KMS-11 (cell line): ENCODE data around the gene SLC12A7.
"Not testable (repeated sequence)": the region's sequence is repeated elsewhere in the genome, so short reads cannot be mapped to it uniquely, and the experiment has no call there.

ENCODE experiments used
- H2AFZ ChIP-seq: fragments of 200-600 bp; sonication (generic); 2 replicates; pipeline ENCODE4 v1.6.1; 2016; ENCODE audit warnings: antibody characterized with exemption, mixed run types, low read depth
- H3K27ac ChIP-seq: fragments of 200-600 bp; sonication (generic); 2 replicates; pipeline ENCODE4 v1.6.1; 2016; ENCODE audit warnings: mild to moderate bottlenecking, mixed run types
- H3K27me3 ChIP-seq: fragments of 200-600 bp; sonication (generic); 2 replicates; pipeline ENCODE4 v1.6.1; 2017; ENCODE audit warnings: mild to moderate bottlenecking, low read depth, mixed run types, moderate library complexity; ENCODE audit not compliant: insufficient read depth
- H3K36me3 ChIP-seq: fragments of 200-600 bp; sonication (generic); 2 replicates; pipeline ENCODE4 v1.6.1; 2017; ENCODE audit warnings: mild to moderate bottlenecking, mixed run types; ENCODE audit not compliant: insufficient read depth
- H3K4me1 ChIP-seq: fragments of 200-600 bp; sonication (generic); 2 replicates; pipeline ENCODE4 v1.6.1; 2016; ENCODE audit warnings: mild to moderate bottlenecking, low read depth, mixed run types; ENCODE audit not compliant: poor library complexity, severe bottlenecking
- H3K4me2 ChIP-seq: fragments of 200-600 bp; sonication (generic); 2 replicates; pipeline ENCODE4 v1.7.0; 2016; ENCODE audit warnings: mild to moderate bottlenecking, mixed run types
- H3K4me3 ChIP-seq: fragments of 200-600 bp; sonication (generic); IDR thresholded peaks from 2 replicates; pipeline ENCODE4 v1.6.1; 2017; ENCODE audit warnings: low read depth, low read length, mixed read lengths; ENCODE audit not compliant: insufficient read depth
- H3K79me2 ChIP-seq: fragments of 200-600 bp; sonication (generic); 2 replicates; pipeline ENCODE4 v1.6.1; 2016; ENCODE audit warnings: low read depth, mixed run types; ENCODE audit not compliant: insufficient read depth
- H3K9ac ChIP-seq: fragments of 200-600 bp; sonication (generic); 2 replicates; pipeline ENCODE4 v1.6.1; 2016; ENCODE audit warnings: mild to moderate bottlenecking, mixed run types
- H4K20me1 ChIP-seq: fragments of 200-600 bp; sonication (generic); 2 replicates; pipeline ENCODE4 v1.6.1; 2016; ENCODE audit warnings: mild to moderate bottlenecking, mixed run types; ENCODE audit not compliant: insufficient read depth
- TF ChIP-seq, protein P1 (sequence below): fragments of 200-600 bp; sonication (generic); conservative IDR thresholded peaks from 2 replicates; pipeline ENCODE4 v1.6.1; 2017; ENCODE audit warnings: low read depth, mild to moderate bottlenecking, antibody characterized with exemption, low read length, moderate library complexity, mixed read lengths

SLC12A7 gene

DNA sequence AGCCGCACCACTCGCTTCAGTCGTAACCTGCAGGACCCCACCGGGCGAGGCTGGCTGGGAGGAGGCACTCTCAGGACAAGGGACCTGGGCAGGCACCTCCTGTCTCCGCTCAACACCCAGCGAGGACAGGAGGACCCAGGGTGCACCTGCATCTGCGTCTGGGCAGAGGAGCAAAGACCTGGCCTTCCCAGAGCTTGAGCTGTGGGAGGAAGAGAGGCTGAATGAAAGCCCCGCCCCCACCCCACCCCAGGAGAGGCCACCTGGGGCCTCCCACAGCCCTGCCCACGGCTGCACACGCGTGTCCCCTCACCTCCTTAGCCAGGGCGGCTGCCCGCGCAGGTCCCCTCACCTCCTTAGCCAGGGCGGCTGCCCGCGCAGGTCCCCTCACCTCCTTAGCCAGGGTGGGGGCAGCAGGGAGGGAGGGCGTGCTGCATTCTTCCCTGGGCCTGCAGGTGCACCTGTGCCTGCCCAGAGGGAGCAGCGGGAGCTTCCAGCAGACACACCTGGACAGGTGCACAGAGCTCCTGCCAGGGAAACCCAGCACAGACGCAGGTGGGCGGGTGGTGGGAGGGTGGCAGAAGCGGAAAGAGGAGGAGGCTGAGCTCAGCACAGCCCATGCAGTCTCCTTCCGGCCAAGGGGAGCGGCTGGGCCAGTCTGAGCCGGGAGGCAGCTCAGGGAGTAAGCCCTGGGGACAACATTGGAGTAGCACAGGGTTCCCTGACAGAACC is 18.5 kb upstream of the SLC12A7 start:
- peaks cover 18% of the 10 kb centered on the region for H3K4me1 ChIP-seq
- no peak overlapping the region for H3K4me3 ChIP-seq
- no peak overlapping the region for H3K9ac ChIP-seq
- H3K36me3 ChIP-seq = no peaks in the 10 kb centered on the region
- TF ChIP-seq, protein P1, sequence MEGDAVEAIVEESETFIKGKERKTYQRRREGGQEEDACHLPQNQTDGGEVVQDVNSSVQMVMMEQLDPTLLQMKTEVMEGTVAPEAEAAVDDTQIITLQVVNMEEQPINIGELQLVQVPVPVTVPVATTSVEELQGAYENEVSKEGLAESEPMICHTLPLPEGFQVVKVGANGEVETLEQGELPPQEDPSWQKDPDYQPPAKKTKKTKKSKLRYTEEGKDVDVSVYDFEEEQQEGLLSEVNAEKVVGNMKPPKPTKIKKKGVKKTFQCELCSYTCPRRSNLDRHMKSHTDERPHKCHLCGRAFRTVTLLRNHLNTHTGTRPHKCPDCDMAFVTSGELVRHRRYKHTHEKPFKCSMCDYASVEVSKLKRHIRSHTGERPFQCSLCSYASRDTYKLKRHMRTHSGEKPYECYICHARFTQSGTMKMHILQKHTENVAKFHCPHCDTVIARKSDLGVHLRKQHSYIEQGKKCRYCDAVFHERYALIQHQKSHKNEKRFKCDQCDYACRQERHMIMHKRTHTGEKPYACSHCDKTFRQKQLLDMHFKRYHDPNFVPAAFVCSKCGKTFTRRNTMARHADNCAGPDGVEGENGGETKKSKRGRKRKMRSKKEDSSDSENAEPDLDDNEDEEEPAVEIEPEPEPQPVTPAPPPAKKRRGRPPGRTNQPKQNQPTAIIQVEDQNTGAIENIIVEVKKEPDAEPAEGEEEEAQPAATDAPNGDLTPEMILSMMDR = no peak
- no peaks in the 10 kb centered on the region for H3K27me3 ChIP-seq
- no peaks in the 10 kb centered on the region for H3K79me2 ChIP-seq
- H4K20me1 ChIP-seq = no peaks in the 10 kb centered on the region
- no peak overlapping the region for H3K4me2 ChIP-seq
- no peak overlapping the region for H3K27ac ChIP-seq
- H2AFZ ChIP-seq = no peak overlapping the region

DNA sequence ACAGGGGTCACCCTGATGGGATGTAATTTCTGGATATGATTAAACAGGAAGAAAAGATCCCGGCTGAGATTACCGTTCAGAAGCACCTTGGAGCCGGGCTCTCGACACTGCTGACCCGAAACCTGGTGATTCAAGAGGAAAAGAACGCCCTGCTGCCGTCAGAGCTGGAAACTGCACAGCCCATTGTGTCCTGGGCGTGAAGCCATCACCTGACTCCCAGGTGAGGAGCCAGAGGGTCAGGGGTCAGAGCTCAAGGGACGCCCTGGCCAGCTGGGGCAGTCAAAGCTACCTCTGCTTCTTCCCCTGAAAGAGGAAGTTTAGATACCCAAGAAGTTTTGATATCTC is 17.8 kb upstream of the SLC12A7 start:
- Histone ChIP-seq H3K9ac (no peak overlapping the region), H3K27ac (no peak overlapping the region), H3K4me2 (no peak overlapping the region), H3K79me2 (no peaks in the 10 kb centered on the region), H4K20me1 (no peaks in the 10 kb centered on the region), H2AFZ (no peak overlapping the region), H3K4me1 (peaks cover 11% of the 10 kb centered on the region), H3K4me3 (no peak overlapping the region), H3K27me3 (no peaks in the 10 kb centered on the region), H3K36me3 (no peaks in the 10 kb centered on the region)
- TF ChIP-seq, protein P1 = no peak

DNA sequence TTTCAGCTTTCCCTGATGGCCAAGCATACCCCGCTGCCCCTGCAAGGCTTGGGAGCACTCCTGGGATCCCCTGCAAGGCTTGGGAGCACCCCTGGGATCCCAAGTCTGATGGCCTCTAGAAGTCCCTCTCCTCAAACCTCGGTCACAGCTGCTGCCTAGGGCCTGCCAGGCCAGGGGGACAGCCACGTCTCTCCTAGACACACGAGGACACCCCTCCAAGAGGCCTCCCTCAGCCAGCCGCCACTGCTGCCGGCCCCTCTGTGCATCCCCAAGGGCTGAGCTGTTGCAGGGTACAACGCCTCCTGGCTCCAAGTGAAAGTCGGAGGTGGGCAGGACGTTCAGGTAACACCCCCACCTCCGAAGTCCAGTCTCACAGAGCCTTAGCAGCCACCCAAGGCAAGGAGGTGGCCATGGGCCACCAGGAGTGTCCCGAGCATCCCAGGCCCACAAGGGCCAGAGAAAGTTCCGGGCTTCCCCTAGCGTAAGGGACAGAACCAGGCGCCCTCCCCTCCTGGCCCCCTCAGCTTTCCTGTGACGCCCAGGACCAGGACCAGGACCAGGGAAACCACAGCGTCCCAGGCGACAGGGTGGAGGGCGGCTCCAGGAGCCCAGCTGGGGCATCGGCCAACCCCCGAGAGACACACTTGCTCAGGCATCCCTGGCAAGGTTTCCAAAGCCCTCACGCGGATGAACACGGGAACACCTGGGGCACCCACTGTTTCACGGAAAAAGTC is 17.3 kb upstream of the SLC12A7 start:
- no peak overlapping the region for H2AFZ ChIP-seq
- H3K4me1 ChIP-seq = peaks cover 6% of the 10 kb centered on the region
- no peak overlapping the region for H3K4me3 ChIP-seq
- no peaks in the 10 kb centered on the region for H4K20me1 ChIP-seq
- TF ChIP-seq, protein P1 = no peak
- H3K9ac ChIP-seq = no peak overlapping the region
- no peaks in the 10 kb centered on the region for H3K79me2 ChIP-seq
- no peak overlapping the region for H3K4me2 ChIP-seq
- no peaks in the 10 kb centered on the region for H3K36me3 ChIP-seq
- no peaks in the 10 kb centered on the region for H3K27me3 ChIP-seq
- no peak overlapping the region for H3K27ac ChIP-seq

DNA sequence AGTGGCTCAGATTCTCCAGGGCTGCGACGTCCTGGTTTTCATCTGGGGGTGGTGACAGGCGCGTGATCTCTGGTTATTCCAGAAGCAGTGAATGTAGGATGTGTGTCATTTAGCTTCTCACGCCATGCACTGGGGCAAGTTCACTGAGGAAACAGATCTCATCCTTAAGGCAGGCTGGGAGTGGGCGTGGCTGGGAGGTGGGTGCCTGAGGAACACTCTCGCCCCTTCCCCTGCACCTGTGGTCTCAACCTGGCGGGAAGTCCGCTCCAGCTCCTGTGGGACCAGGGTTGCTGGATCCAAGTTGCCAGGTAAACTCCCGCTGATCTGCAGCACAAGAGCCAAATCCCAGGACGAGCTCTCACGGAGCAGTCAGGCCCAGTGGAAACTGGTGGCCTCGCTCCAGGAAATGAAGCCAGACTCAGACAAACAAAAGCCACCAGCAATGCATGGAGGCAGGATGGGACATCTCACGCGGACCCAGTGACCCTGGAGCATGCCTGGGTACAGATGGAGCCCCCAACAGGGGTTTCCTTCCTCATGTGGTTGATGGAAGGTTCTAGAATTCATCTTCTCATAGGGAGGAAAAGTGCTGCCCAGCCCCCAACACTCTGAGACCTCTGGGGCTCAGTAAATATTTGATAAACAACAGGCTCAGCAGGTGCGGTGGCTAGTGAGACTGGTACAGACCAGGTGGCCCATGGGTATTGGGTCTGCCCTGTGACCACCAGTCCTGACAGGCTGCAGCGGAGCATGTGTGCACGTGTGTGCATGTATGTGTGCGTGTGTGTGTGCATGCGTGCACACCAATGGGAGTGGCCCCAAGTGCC is 16.3 kb upstream of the SLC12A7 start:
- H3K79me2 ChIP-seq = no peaks in the 10 kb centered on the region
- no peaks in the 10 kb centered on the region for H3K36me3 ChIP-seq
- no peaks in the 10 kb centered on the region for H4K20me1 ChIP-seq
- no peak overlapping the region for H3K4me3 ChIP-seq
- H3K27me3 ChIP-seq = no peaks in the 10 kb centered on the region
- H3K4me2 ChIP-seq = no peak overlapping the region
- TF ChIP-seq, protein P1 = no peak
- H3K27ac ChIP-seq = no peak overlapping the region
- H3K9ac ChIP-seq = no peak overlapping the region
- H2AFZ ChIP-seq = no peak overlapping the region
- H3K4me1 ChIP-seq = no peaks in the 10 kb centered on the region

DNA sequence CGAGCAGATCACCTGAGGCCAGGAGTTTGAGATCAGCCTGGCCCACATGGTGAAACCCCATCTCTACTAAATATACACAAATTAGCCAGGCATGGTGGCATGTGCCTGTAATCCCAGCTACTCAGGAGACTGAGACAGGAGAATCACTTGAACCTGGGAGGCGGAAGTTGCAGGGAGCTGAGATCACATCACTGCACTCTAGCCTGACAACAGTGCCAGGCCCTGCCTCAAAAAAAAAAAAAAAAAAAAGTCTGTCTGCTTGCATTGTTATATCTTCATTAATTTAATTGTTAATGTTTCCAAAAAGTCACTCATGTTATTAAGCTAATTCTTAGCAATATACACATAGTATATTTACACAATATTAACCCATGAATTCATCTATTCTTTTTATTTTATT is 13.8 kb upstream of the SLC12A7 start:
- H3K79me2 ChIP-seq, H3K27me3 ChIP-seq, H3K4me2 ChIP-seq, H3K4me1 ChIP-seq, H3K4me3 ChIP-seq, H3K27ac ChIP-seq, H4K20me1 ChIP-seq, H3K36me3 ChIP-seq, H2AFZ ChIP-seq, H3K9ac ChIP-seq: not testable (repeated sequence)
